Spleen (tissue), 13 donors: Measurements from ENCODE around the gene GFM1. TPM values are rescaled to one million over a fixed set of nuclear protein-coding genes. Genes with fewer than 3 reads are reported as not detected.

ENCODE experiments used
- DNase-seq: peaks from one replicate; pipeline ENCODE4 v3.0.0-alpha.2; 2020
- H3K27ac ChIP-seq, 8 donors: fragments of 200-600 bp; sonication (generic) in 7 of 8; 1 replicate in 4 of 8; 2 replicates in 4 of 8; pipeline versions ENCODE4 v1.5.0 to v1.8.0; 2016 to 2021; ENCODE audit warnings: inconsistent platforms in 4 of 8, mild to moderate bottlenecking in 4 of 8, moderate library complexity in 1 of 8
- H3K27me3 ChIP-seq, 7 donors: fragments of 200-600 bp; sonication (generic) in 6 of 7; replicated peaks in 1 of 7; 1 replicate in 4 of 7; 2 replicates in 3 of 7; pipeline versions ENCODE4 v1.5.0 to v1.8.0; 2016 to 2021; ENCODE audit warnings: inconsistent platforms in 3 of 7, mild to moderate bottlenecking in 1 of 7
- H3K36me3 ChIP-seq, 6 donors: fragments of 200-600 bp; sonication (generic) in 5 of 6; 1 replicate in 4 of 6; 2 replicates in 2 of 6; pipeline versions ENCODE4 v1.5.0 to v1.8.0; 2016 to 2021; ENCODE audit warnings: inconsistent platforms in 2 of 6
- H3K4me1 ChIP-seq, 6 donors: fragments of 200-600 bp; sonication (generic) in 5 of 6; 1 replicate in 3 of 6; 2 replicates in 3 of 6; pipeline versions ENCODE4 v1.5.0 to v1.8.0; 2016 to 2021; ENCODE audit warnings: inconsistent platforms in 3 of 6
- H3K4me3 ChIP-seq, 8 donors: fragments of 200-600 bp; sonication (generic) in 7 of 8; 1 replicate in 4 of 8; 2 replicates in 4 of 8; pipeline versions ENCODE4 v1.5.0 to v1.8.0; 2016 to 2021; ENCODE audit warnings: inconsistent platforms in 4 of 8, mild to moderate bottlenecking in 4 of 8, moderate library complexity in 2 of 8
- H3K9me3 ChIP-seq, 8 donors: fragments of 200-600 bp; sonication (generic) in 7 of 8; 1 replicate in 4 of 8; 2 replicates in 4 of 8; pipeline versions ENCODE4 v1.5.0 to v1.8.0; 2016 to 2021; ENCODE audit warnings: inconsistent platforms in 4 of 8
- CTCF ChIP-seq, 11 experiments: fragments of 200-600 bp in 7 of 11; fragments of 450-650 bp in 4 of 11; sonication (generic) in 4 of 11; IDR thresholded peaks in 8 of 11; conservative IDR thresholded peaks in 3 of 11; 1 replicate in 7 of 11; 2 replicates in 4 of 11; pipeline versions ENCODE4 v1.4.0 to v1.8.0; 2016 to 2021; ENCODE audit warnings: antibody characterized with exemption in 11 of 11, inconsistent platforms in 4 of 11, mild to moderate bottlenecking in 1 of 11
- POLR2A ChIP-seq, 3 donors: fragments of 450-650 bp; IDR thresholded peaks; one replicate each; pipeline ENCODE4 v1.5.1; 2017; ENCODE audit warnings: antibody characterized with exemption in 3 of 3, mild to moderate bottlenecking in 1 of 3
- POLR2AphosphoS5 ChIP-seq, 3 donors: sonication (generic); formaldehyde crosslinking; IDR thresholded peaks; one replicate each; pipeline ENCODE4 v1.5.1; 2017; ENCODE audit warnings: antibody characterized with exemption in 3 of 3
- WGBS, 5 donors: extraction: QIAGEN DNeasy Blood & Tissue Kit in 3 of 5; methylation state at CpG; one replicate each; pipeline versions ENCODE4 v1.1.5 to v1.1.7; 2013 to 2018; 5-methylcytosine and 5-hydroxymethylcytosine counted together
- intact Hi-C: fragments of 100-400 bp; cut with DNase I; formaldehyde crosslinking; loops from one replicate; pipeline ENCODE4 v1.15.0; 2023; ENCODE audit warnings: low total_unique reads
- long read RNA-seq, 2 donors: transcript quantifications; one replicate each; lab custom pipeline, GENCODE V29; 2026
- polyA plus RNA-seq, 3 donors: library from polyadenylated mRNA; stranded (reverse); fragments of 200-250 nt; gene quantifications; one replicate each; pipeline ENCODE4 v1.2.1, GENCODE V29; 2013
- total RNA-seq, 7 donors: library from RNA; depleted of rRNA in 3 of 7; stranded (reverse); fragments of >200 nt in 3 of 7; fragmentation: NEBNext Ultra II Directional in 4 of 7; extraction: Animal tissue kit (Norgen Biotek cat#: 25700) in 4 of 7; gene quantifications; one replicate each; pipeline versions ENCODE4 v1.1.0 to v1.2.1, GENCODE V29; 2016 to 2021
- donor health status: healthy with polysubstance abuse.
- donor health status: DM: no; HTN: no; CAD: no; lungs with moderate emphysema.
- donor health status: DM: no; HTN: no; CAD: no.
- donor health status: Bipolar disorder and iron deficiency.
- donor health status: healthy.
- donor health status: DM: no; HTN: no; CAD: no.
- donor health status: DM: yes; HTN: yes; CAD: no.

Gene GFM1
- 10 to 100 TPM; 38.8 to 56.5 (median 49.3) TPM for total RNA-seq
- 10 to 100 TPM; 11.8 to 13.1 (median 12.4) TPM for polyA plus RNA-seq
- long read RNA-seq, donor 1, transcript GFM1-210 (18 exons, 3,721 nt): major isoform, 5 of 7 reads
- long read RNA-seq, donor 1, partial matches to known transcripts: 0 of 7 reads
- long read RNA-seq, donor 1, other reads (novel, unspliced or antisense): 0 of 7 reads
- long read RNA-seq, donor 2, transcript GFM1-210 (18 exons, 3,721 nt): major isoform, 9 of 9 reads
- long read RNA-seq, donor 2, partial matches to known transcripts: 0 of 9 reads
- long read RNA-seq, donor 2, other reads (novel, unspliced or antisense): 0 of 9 reads

DNA sequence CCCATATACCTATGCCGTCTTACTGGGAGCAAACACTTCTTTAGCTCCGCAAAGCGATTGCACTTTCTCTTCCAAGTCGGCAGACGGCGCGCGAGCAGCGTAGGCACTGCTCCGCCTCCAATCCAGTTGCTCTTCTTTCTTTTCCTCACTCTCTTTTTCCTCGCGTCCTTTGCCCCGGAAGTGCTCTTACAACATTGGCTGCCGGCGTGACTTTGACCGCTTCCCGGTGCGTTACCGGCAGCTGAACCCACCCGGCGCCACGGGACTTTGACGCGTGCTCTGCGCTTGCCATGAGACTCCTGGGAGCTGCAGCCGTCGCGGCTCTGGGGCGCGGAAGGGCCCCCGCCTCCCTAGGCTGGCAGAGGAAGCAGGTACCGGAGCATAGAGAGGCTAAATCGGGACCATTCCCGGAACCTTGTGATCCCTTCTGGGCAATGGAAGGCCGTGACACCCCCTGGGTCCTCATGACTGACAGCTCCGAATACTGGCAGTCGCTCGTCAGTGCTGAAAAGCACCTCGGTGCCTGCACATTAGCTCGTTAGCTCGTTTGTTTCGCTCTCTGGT is at the start of gene GFM1:
Gene GFM1, plus strand, starts transcription at position 183 of the 564 bp plus-strand sequence. Its CDS starts 108 bp downstream, at position 291.
- WGBS, 5 donors: 0 to 1% (median 0%) methylated on average over 38 to 42 of the region's 42 CpGs
- Histone ChIP-seq H3K4me3 (peak within 1 kb of the TSS; percentile 68 to 93 (median 89)), H3K27me3 (no peaks in the 10 kb centered on the region), H3K27ac (peak within 1 kb of the TSS; percentile 73 to 92 (median 83)), H3K4me1 (peaks cover 9 to 45% (median 31%) of the 10 kb centered on the region in 6 donors), H3K36me3 (peaks cover 0 to 38% (median 19%) of the 10 kb centered on the region in 6 donors), H3K9me3 (no peaks in the 10 kb centered on the region)
- TF ChIP-seq POLR2AphosphoS5 (IDR thresholded peaks at IDR 0.05) (peak; percentile 90 to 93 (median 91)), POLR2A (IDR thresholded peaks at IDR 0.05) (no peak), CTCF (IDR thresholded peaks at IDR 0.05 in 8 of 11, conservative IDR thresholded peaks at IDR 0.05 in 3 of 11) (peak; percentile 50 to 90 (median 77))
- DNase-seq: peak; percentile 96
- intact Hi-C loops: no loop called here

GRCh38 chr3:158600787-158601186 is 43.5 kb upstream of the GFM1 start:
- no peaks in the 10 kb centered on the region for H3K27me3 ChIP-seq
- TF ChIP-seq POLR2AphosphoS5 (IDR thresholded peaks at IDR 0.05) (no peak), CTCF (IDR thresholded peaks at IDR 0.05 in 8 of 11, conservative IDR thresholded peaks at IDR 0.05 in 3 of 11) (no peak), POLR2A (IDR thresholded peaks at IDR 0.05) (no peak)
- intact Hi-C loops: no loop called here
- no peak overlapping the region for H3K27ac ChIP-seq
- no peaks in the 10 kb centered on the region for H3K4me1 ChIP-seq
- 85 to 97% (median 93%) methylated on average over 2 of the region's 2 CpGs for WGBS, 5 donors
- no peak for DNase-seq
- no peaks in the 10 kb centered on the region for H3K36me3 ChIP-seq
- H3K9me3 ChIP-seq: no peaks in the 10 kb centered on the region
- H3K4me3 ChIP-seq: no peak overlapping the region

- Histone ChIP-seq H3K4me1 (no peaks in the 10 kb centered on the region), H3K36me3 (no peaks in the 10 kb centered on the region), H3K27ac (no peak overlapping the region), H3K4me3 (no peak overlapping the region), H3K9me3 (no peaks in the 10 kb centered on the region), H3K27me3 (no peaks in the 10 kb centered on the region)
- TF ChIP-seq POLR2A (IDR thresholded peaks at IDR 0.05): no peak
- TF ChIP-seq CTCF (IDR thresholded peaks at IDR 0.05 in 8 of 11, conservative IDR thresholded peaks at IDR 0.05 in 3 of 11): no peak
- no peak for TF ChIP-seq POLR2AphosphoS5 (IDR thresholded peaks at IDR 0.05)
- intact Hi-C loops: no loop called here
- no peak for DNase-seq
These were observed 42.1 kb upstream of the GFM1 start for GRCh38 chr3:158602227-158602626.
